ENCODE measurements around the gene ZNG1F.
"Not testable (repeated sequence)": the region's sequence is repeated elsewhere in the genome, so short reads cannot be mapped to it uniquely, and the experiment has no call there.

ZNG1F gene

GRCh38 chr9:41120696-41121095, 68.4 kb downstream of the ZNG1F start:
- DNase-seq, result not testable (repeated sequence)

GRCh38 chr9:41119719-41120118, 69.4 kb downstream of the ZNG1F start:
- not testable (repeated sequence) for DNase-seq

DNA sequence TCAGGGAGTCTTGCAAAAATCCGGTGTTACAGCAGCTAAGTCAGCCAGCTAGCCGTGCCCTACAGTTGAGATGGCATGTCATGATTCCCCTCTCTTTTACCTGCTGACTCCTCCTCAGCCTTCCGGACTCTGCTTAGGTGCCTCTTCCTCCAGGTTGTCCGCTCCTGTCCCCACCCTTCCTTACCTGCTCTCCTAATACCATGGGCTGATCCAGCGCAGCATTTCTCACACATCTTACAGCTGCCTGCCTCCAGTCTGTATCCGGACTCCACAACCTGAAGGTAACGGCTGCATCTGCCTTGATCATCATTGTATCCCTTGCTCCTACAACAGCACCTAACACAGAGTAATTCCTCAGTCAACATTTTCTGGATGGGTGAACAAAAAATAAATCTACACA, 69.8 kb downstream of the ZNG1F start:
- not testable (repeated sequence) for DNase-seq

DNA sequence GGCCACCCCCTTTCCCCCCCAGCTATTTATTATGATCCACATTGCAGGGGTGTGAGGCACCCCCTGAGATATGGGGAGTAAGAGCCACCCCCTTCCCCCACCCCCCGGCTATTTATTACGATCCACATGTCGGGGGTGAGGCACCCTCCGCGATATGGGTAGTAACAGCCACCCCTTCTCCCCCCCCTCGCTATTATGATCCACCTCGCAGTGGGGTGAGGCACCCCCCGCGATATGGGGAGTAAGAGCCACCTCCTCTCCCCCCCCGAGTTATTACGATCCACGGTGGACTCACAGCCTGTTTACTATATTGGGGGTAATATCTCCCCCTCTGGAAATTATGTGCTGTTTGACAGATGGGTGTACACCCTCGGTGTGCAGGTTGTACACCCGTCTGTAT, 75.8 kb downstream of the ZNG1F start:
- not testable (repeated sequence) for DNase-seq

DNA sequence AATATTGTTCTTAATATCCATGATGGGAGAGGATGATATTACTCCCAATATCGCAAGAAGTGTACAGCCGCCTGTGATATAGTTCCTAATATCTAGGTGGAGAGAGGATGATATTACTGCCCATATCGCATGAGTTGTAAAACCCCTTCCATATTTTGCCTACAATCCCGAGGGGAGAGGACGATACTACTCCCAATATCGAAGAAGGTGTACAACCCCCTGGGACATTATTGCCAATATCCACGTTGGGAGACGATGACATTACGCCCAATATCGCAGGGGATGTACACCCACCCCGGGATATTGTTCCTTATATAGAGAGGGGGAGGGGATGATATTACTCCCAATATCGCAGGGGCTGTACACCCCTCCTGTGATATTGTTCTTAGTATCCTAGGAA, 77.7 kb downstream of the ZNG1F start:
- DNase-seq, result not testable (repeated sequence)

GRCh38 chr9:41110913-41111312, 78.2 kb downstream of the ZNG1F start:
- DNase-seq, result not testable (repeated sequence)

DNA sequence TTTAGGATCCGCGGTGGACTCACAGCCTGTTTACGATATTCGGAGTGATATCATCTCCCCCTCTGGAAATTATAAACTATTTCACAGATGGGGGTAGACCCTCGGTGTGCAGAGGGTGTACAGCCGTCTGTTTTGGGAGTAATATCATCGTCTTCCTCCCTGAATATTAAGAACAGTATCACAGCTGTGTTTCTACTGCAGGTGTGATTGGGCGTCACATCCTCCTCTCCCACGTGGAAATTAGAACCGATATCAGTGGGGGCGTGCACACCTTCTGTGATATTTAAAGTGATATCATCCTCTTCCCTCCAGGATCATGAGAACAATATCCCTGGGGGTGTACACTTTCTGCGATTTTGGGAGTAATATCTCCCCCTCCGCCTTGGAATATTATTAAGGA, 79.9 kb downstream of the ZNG1F start:
- not testable (repeated sequence) for DNase-seq

GRCh38 chr9:41108816-41109215, 80.3 kb downstream of the ZNG1F start:
- DNase-seq, result not testable (repeated sequence)

- DNase-seq, result not testable (repeated sequence)
These were observed 82.5 kb downstream of the ZNG1F start for GRCh38 chr9:41106472-41107116.

GRCh38 chr9:41105557-41106253, 83.4 kb downstream of the ZNG1F start:
- not testable (repeated sequence) for DNase-seq

DNA sequence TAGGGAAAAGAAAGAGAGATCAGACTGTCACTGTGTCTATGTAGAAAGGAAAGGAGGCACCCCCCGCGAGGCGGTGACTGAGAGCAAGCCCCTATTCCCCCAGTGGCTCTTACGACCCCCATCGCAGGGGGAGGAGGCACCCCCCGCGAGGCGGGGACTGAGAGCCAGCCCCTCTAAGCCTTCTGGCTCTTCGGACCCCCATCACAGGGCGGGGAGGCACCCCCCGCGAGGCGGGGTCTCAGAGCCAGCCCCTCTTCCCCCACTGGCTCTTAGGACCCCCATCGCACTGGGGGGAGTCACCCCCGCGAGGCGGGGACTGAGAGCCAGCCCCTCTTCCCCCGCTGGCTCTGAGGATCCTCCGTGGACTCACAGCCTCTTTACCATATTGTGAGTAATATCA, 84.6 kb downstream of the ZNG1F start:
- not testable (repeated sequence) for DNase-seq

- not testable (repeated sequence) for DNase-seq
These were observed 88.6 kb downstream of the ZNG1F start for GRCh38 chr9:41100508-41100907.

GRCh38 chr9:41098759-41099158, 90.4 kb downstream of the ZNG1F start:
- DNase-seq, result not testable (repeated sequence)

DNA sequence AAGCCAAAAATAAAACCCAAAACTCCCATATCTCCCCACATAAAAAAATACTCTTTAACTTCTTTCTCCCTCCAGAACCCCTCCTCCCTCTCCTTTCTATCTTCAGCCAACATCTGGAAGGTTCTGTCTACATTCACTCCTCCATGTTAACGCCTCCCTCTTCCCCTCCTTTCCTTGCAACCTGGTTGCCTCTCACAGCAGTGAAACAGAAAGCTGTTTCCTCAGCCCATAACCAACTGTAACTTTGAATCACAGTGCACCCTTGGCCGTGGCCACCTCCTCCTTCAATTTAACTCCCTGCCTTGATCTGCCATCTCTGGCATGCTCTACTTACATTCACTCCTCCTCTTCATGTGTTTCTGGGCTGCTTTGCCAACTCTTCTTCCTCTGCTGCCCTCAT, 94.1 kb downstream of the ZNG1F start:
- DNase-seq, result not testable (repeated sequence)

DNA sequence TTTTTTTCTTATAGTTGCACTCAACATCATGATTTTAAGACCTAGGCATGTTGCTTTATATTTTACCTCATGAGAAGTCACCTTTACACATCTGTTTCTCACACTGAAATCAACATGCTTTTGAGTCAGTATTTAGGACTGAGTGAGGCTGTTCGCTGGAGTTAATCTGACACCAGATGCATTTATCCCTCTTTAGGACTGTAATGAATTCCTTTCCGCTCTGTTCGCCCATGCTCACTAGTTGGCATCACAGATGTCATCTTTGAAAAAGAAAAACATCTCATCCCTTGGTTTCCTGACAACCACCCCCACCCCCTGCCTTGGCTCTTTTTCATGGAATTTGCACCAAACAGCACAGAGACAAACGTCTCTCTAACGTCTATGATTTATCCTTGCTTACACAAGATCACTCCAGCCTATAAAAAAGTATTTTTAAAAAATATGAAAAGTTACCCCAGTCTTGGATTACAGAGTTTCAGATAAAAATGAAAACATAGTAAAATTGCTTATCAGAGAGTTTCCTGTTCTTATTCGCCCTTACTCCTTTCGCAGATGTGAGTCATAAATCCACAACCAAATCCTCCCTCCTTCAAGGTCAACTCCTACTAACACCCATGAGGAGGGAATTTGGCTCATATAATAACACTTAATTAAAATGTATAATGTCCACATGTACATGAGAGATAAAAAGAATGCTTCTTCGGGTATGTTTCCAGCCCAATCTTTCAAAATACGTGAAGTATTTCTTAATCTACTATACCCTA, 94.9 kb downstream of the ZNG1F start:
- DNase-seq, result not testable (repeated sequence)

DNA sequence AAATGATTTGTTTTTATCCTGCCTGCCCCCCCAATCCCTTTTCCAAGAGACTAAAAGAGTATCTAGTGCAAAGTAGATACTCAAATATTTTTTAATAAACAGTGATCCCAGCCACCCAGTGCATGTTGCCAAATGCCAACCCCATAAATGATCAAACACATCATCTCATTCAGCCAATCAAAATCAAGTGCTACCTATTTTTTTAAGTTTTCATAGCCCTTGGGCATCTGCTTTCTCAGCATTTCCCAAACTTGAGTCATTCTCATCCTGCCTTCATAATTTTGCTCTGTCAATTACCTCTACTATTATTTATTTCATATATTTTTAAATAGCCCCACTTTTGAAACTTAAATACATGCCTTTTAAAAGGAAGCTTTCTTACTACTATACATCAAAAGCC, 98.2 kb downstream of the ZNG1F start:
- DNase-seq, result not testable (repeated sequence)

GRCh38 chr9:41090386-41090785, 98.7 kb downstream of the ZNG1F start:
- DNase-seq, result not testable (repeated sequence)

- not testable (repeated sequence) for DNase-seq
These were observed 100.6 kb downstream of the ZNG1F start for GRCh38 chr9:41088450-41089059.

- not testable (repeated sequence) for DNase-seq
These were observed 101.2 kb downstream of the ZNG1F start for GRCh38 chr9:41087929-41088328.

GRCh38 chr9:41087157-41087780, 101.8 kb downstream of the ZNG1F start:
- DNase-seq, result not testable (repeated sequence)

- not testable (repeated sequence) for DNase-seq
These were observed 102.4 kb downstream of the ZNG1F start for GRCh38 chr9:41086685-41087084.

DNA sequence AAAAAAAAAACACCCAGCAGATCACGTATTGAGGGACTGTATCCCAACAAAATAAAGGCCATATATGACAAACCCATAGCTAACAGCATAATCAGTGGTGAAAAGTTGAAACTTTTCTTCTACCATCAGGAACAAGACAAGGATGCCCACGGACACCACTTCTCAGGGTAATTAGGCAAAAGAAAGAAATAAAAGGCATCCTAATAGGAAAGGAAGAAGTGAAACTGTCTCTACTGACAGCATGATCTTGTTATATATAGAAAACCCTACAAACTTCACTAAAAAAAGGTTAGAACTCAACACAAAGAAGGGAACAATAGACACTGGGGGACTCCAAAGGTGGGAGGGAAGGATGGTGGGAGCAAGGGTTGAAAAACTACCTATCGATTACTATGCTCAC, 102.9 kb downstream of the ZNG1F start:
- not testable (repeated sequence) for DNase-seq

GRCh38 chr9:41082358-41082757, 106.8 kb downstream of the ZNG1F start:
- not testable (repeated sequence) for DNase-seq

Measured in midbrain (tissue), 1 donor.